Measurements from ENCODE around the gene RAVER1. TPM values are rescaled to one million over a fixed set of nuclear protein-coding genes. Genes with fewer than 3 reads are reported as not detected.

RAVER1 gene
- total RNA-seq, 4 donors from 2014 or later = 22.2 to 34.2 (median 24.3) TPM

DNA sequence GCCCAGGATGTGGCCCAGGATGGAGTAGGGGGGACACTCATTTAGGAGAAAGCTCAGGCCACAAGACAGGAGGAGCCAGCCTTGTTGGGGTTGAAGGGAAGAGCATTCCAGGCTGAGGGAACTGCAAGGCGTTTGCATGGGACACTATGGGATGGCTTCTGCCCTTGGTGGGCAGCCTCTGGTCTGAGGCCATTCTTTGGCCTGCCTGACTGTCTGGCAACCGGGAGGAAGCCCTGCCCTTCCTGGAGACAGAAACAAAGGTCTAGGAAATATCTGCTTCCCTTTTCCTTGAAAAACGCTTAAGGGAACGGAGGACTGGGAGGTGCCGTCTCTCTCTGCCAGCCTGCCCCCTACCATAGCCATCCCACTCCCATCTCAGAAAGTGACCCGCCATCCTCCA, 65.3 kb downstream of the RAVER1 start:
- H3K4me3 ChIP-seq = no peak overlapping the region
- peaks cover 0 to 33% (median 13%) of the 10 kb centered on the region in 4 donors for H3K4me1 ChIP-seq
- H3K27ac ChIP-seq = peak overlapping the region in 1 of 4 donors; percentile 52
- TF ChIP-seq POLR2A (IDR thresholded peaks at IDR 0.05) = no peak
- TF ChIP-seq EP300 (IDR thresholded peaks at IDR 0.05) = peak in 1 of 2 donors; percentile 34
- H3K9me3 ChIP-seq = no peaks in the 10 kb centered on the region
- peaks cover 0 to 13% of the 10 kb centered on the region in 2 donors for H3K27me3 ChIP-seq
- no peak for DNase-seq (ENCODE audit: low spot score in 2 of 2)
- WGBS, 2 donors = 59 to 60% methylated on average over 6 of the region's 6 CpGs
- H3K36me3 ChIP-seq = no peaks in the 10 kb centered on the region

DNA sequence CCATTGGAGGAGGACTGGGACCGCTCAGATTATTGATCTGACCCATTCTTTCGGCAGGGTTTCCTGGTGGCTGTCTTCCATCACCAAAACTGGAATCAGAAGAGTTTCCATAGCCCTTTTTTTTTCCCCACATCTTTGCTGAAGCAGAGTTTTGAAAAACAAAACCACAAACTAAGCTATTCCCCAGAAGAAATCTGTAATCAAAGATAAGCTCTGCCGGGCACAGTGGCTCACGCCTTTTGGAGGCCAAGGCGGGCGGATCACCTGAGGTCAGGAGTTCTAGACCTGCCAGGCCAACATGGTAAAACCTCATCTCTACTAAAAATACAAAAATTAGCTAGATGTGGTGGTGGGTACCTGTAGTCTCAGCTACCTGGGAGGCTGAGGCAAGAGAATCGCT, 66.6 kb downstream of the RAVER1 start:
- WGBS, 2 donors = 87 to 90% methylated on average over 7 of the region's 7 CpGs

More for the DNA sequence above, 66.6 kb downstream of the RAVER1 start:
- H3K27ac ChIP-seq = no peak overlapping the region
- no peak overlapping the region for H3K4me3 ChIP-seq
- H3K4me1 ChIP-seq = peaks cover 0 to 27% (median 13%) of the 10 kb centered on the region in 4 donors
- DNase-seq (ENCODE audit: low spot score in 2 of 2) = no peak
- TF ChIP-seq EP300 (IDR thresholded peaks at IDR 0.05) = no peak
- no peak for TF ChIP-seq POLR2A (IDR thresholded peaks at IDR 0.05)
- no peak for TF ChIP-seq CTCF (IDR thresholded peaks at IDR 0.05)
- no peaks in the 10 kb centered on the region for H3K9me3 ChIP-seq
- H3K36me3 ChIP-seq = no peaks in the 10 kb centered on the region
- H3K27me3 ChIP-seq = peaks cover 0 to 13% of the 10 kb centered on the region in 2 donors

Small RNA genes lying within 50 kb of the gene (small RNA-seq; reads per million reads assigned to genes)
- gene AC011511.1 = not detected
- not detected for gene AC011511.4

Other genes starting within 250 kb of the RAVER1 start
- 10 to 100 TPM; 25.1 to 58.6 (median 43.4) TPM for gene SHFL, start 247.2 kb downstream of the RAVER1 start, total RNA-seq
- gene ANGPTL6, start 230.9 kb downstream of the RAVER1 start, total RNA-seq = under 1 TPM in 3 of 4 donors, not detected in 1; 0.21 to 0.60 (median 0.22) TPM
- 10 to 100 TPM; 25.7 to 45.3 (median 35.8) TPM for gene PPAN, start 227.2 kb downstream of the RAVER1 start, total RNA-seq
- gene P2RY11, start 221.8 kb downstream of the RAVER1 start, total RNA-seq = 10 to 100 TPM in 1 of 4 donors, 1 to 10 TPM in 3; 2.1 to 19.5 (median 4.2) TPM
- 100 to 1,000 TPM; 263 to 326 (median 290) TPM for gene EIF3G, start 213.6 kb downstream of the RAVER1 start, total RNA-seq
- 10 to 100 TPM; 48.2 to 72.9 (median 55.2) TPM for gene DNMT1, start 138.6 kb downstream of the RAVER1 start, total RNA-seq
- 10 to 100 TPM; 11.6 to 13.3 (median 12.2) TPM for gene S1PR2, start 102.2 kb downstream of the RAVER1 start, total RNA-seq
- gene MRPL4, start 81.3 kb downstream of the RAVER1 start, total RNA-seq = 10 to 100 TPM; 37.9 to 83.1 (median 47.8) TPM
- gene ICAM1, start 62.4 kb downstream of the RAVER1 start, total RNA-seq = 10 to 100 TPM; 14.7 to 50.1 (median 43.1) TPM
- 1 to 10 TPM in 1 of 4 donors, not detected in 3; 1.3 TPM for gene ICAM4, start 46.6 kb downstream of the RAVER1 start, total RNA-seq
- 1 to 10 TPM in 2 of 4 donors, under 1 TPM in 2; 0.21 to 2.7 (median 0.93) TPM for gene ICAM5, start 43.6 kb downstream of the RAVER1 start, total RNA-seq
- gene ZGLP1, start 23.7 kb downstream of the RAVER1 start, total RNA-seq = 1 to 10 TPM; 2.9 to 4.5 (median 3.5) TPM
- 10 to 100 TPM; 10.0 to 29.1 (median 18.2) TPM for gene FDX2, start 17.5 kb downstream of the RAVER1 start, total RNA-seq
- gene ICAM3, start 6.1 kb upstream of the RAVER1 start, total RNA-seq = 1 to 10 TPM; 3.1 to 9.8 (median 3.3) TPM
- 100 to 1,000 TPM; 112 to 166 (median 125) TPM for gene TYK2, start 47.0 kb upstream of the RAVER1 start, total RNA-seq
- 100 to 1,000 TPM; 127 to 260 (median 155) TPM for gene CDC37, start 70.0 kb upstream of the RAVER1 start, total RNA-seq
- 10 to 100 TPM in 2 of 4 donors, 1 to 10 TPM in 2; 8.7 to 12.7 (median 10.0) TPM for gene PDE4A, start 87.0 kb upstream of the RAVER1 start, total RNA-seq
- 10 to 100 TPM; 45.4 to 52.4 (median 50.7) TPM for gene KEAP1, start 169.8 kb upstream of the RAVER1 start, total RNA-seq
- under 1 TPM in 1 of 4 donors, not detected in 3; 0.84 TPM for gene S1PR5, start 183.9 kb upstream of the RAVER1 start, total RNA-seq
- gene ATG4D, start 210.4 kb upstream of the RAVER1 start, total RNA-seq = 10 to 100 TPM; 11.5 to 27.8 (median 17.8) TPM
- gene KRI1, start 232.5 kb upstream of the RAVER1 start, total RNA-seq = 10 to 100 TPM; 22.9 to 27.9 (median 23.3) TPM
- 10 to 100 TPM; 14.4 to 20.2 (median 15.9) TPM for gene CDKN2D, start 235.4 kb upstream of the RAVER1 start, total RNA-seq

Measured in tibial nerve (tissue), 4 donors.